Endothelial cell of umbilical vein (primary cell): ENCODE data around the gene HDAC11. TPM values are rescaled to one million over a fixed set of nuclear protein-coding genes. Genes with fewer than 3 reads are reported as not detected.

Source experiments
- BruUV-seq: library from RNA; stranded (reverse); fragments of 400-500 nt; replicated peaks from 2 replicates; lab custom pipeline; 2021; lab: Mats Ljungman, UMichigan
- CTCF ChIA-PET: fragments of 300-600, 350-600 bp; sonication (Branson Sonifier 250); formaldehyde crosslinking; loops from one replicate; lab custom pipeline; 2021; ENCODE audit warnings: antibody characterized with exemption, inconsistent platforms; lab: Charles Lee
- POLR2A ChIA-PET: fragments of 300-600, 350-600 bp; sonication (Branson Sonifier 250); formaldehyde crosslinking; loops from one replicate; lab custom pipeline; 2021; ENCODE audit warnings: antibody characterized with exemption, inconsistent platforms; lab: Charles Lee
- DNase-seq: peaks from one replicate; pipeline ENCODE4 v3.0.0-alpha.2; 2011; ENCODE audit warnings: low read depth, low spot score
- FAIRE-seq: peaks from 2 replicates; lab custom pipeline; 2011; peaks lifted over from hg19 to GRCh38; lab: Jason Lieb, UNC
- H2AFZ ChIP-seq: 2 replicates; pipeline ENCODE4 v1.6.0; 2012; ENCODE audit warnings: low read depth, low read length, control low read depth, inconsistent platforms
- H3K27ac ChIP-seq: 2 replicates; pipeline ENCODE4 v1.5.1; 2011; ENCODE audit warnings: low read depth, mild to moderate bottlenecking, control low read depth, low read length, moderate library complexity; ENCODE audit not compliant: insufficient read depth
- H3K27me3 ChIP-seq, 2 experiments: 2 replicates each; pipeline versions ENCODE4 v1.6.0 to v1.6.1; 2011; ENCODE audit warnings: low read length in 2 of 2, mixed read lengths in 1 of 2; ENCODE audit not compliant: control insufficient read depth in 2 of 2, insufficient read depth in 2 of 2
- H3K36me3 ChIP-seq, 2 experiments: 2 replicates in 1 of 2; 3 replicates in 1 of 2; pipeline ENCODE4 v1.5.1; 2011; ENCODE audit warnings: low read length in 2 of 2, mild to moderate bottlenecking in 1 of 2, moderate library complexity in 1 of 2; ENCODE audit not compliant: control insufficient read depth in 2 of 2, insufficient read depth in 2 of 2; ENCODE audit errors: extremely low read depth in 1 of 2
- H3K4me1 ChIP-seq: 3 replicates; pipeline ENCODE4 v1.5.1; 2011; ENCODE audit warnings: mild to moderate bottlenecking, low read length; ENCODE audit not compliant: control insufficient read depth, insufficient read depth; ENCODE audit errors: extremely low read depth
- H3K4me2 ChIP-seq: 2 replicates; pipeline ENCODE4 v1.6.1; 2011; ENCODE audit warnings: low read length, control low read depth, mixed read lengths; ENCODE audit not compliant: insufficient read depth
- H3K4me3 ChIP-seq, 3 experiments: fragments of 200-600 bp in 1 of 3; sonication (generic), shearing (Covaris generic) in 1 of 3; replicated peaks in 1 of 3; 2 replicates each; pipeline ENCODE4 v1.5.1; 2011 to 2016; ENCODE audit warnings: control low read depth in 3 of 3, low read length in 3 of 3, mild to moderate bottlenecking in 2 of 3, inconsistent platforms in 1 of 3, low read depth in 1 of 3, moderate library complexity in 1 of 3; ENCODE audit not compliant: insufficient read depth in 1 of 3
- H3K79me2 ChIP-seq: 2 replicates; pipeline ENCODE4 v1.6.0; 2012; ENCODE audit warnings: low read length, inconsistent platforms; ENCODE audit not compliant: control insufficient read depth, insufficient read depth
- H3K9ac ChIP-seq: replicated peaks from 2 replicates; pipeline ENCODE3; 2011; ENCODE audit warnings: low read length, control low read depth; ENCODE audit not compliant: insufficient read depth; ENCODE audit errors: extremely low read depth
- H3K9me1 ChIP-seq: replicated peaks from 3 replicates; pipeline ENCODE4 v1.6.0; 2011; ENCODE audit warnings: mild to moderate bottlenecking, low read length; ENCODE audit not compliant: control insufficient read depth, insufficient read depth; ENCODE audit errors: extremely low read depth
- H3K9me3 ChIP-seq: replicated peaks from 2 replicates; pipeline ENCODE4 v1.5.1; 2012; ENCODE audit warnings: low read length, inconsistent platforms; ENCODE audit not compliant: control insufficient read depth, insufficient read depth
- H4K20me1 ChIP-seq: replicated peaks from 2 replicates; pipeline ENCODE3; 2011; ENCODE audit warnings: mild to moderate bottlenecking, low read length; ENCODE audit not compliant: control insufficient read depth, insufficient read depth; ENCODE audit errors: extremely low read depth
- CTCF ChIP-seq, 2 donors: IDR thresholded peaks; 1 replicate in 1 of 2; 2 replicates in 1 of 2; pipeline ENCODE4 v1.5.1; 2011; ENCODE audit warnings: low read length in 2 of 2, mild to moderate bottlenecking in 2 of 2, moderate library complexity in 2 of 2, control low read depth in 1 of 2, inconsistent platforms in 1 of 2, low read depth in 1 of 2; ENCODE audit not compliant: insufficient read depth in 1 of 2; ENCODE audit errors: extremely low read depth in 1 of 2
- EZH2 ChIP-seq: IDR thresholded peaks from 2 replicates; pipeline ENCODE4 v1.6.1; 2012; ENCODE audit warnings: borderline replicate concordance, low read depth, mild to moderate bottlenecking, moderate library complexity, low read length, inconsistent platforms; ENCODE audit not compliant: severe bottlenecking
- FOS ChIP-seq: IDR thresholded peaks from 2 replicates; pipeline ENCODE4 v1.6.1; 2011; ENCODE audit warnings: mild to moderate bottlenecking, low read length, moderate library complexity, borderline replicate concordance; ENCODE audit not compliant: insufficient read depth
- GATA2 ChIP-seq: IDR thresholded peaks from 2 replicates; pipeline ENCODE4 v1.7.0; 2011; ENCODE audit warnings: low read depth, mild to moderate bottlenecking, moderate library complexity, mixed read lengths, low read length; ENCODE audit not compliant: insufficient read length, insufficient read depth
- JUN ChIP-seq: IDR thresholded peaks from 2 replicates; pipeline ENCODE4 v1.6.1; 2011; ENCODE audit warnings: borderline replicate concordance, low read depth; ENCODE audit not compliant: insufficient read length, insufficient read depth
- MAX ChIP-seq: IDR thresholded peaks from 2 replicates; pipeline ENCODE4 v1.6.1; 2011; ENCODE audit not compliant: insufficient read depth, insufficient read length
- MYC ChIP-seq: IDR thresholded peaks from one replicate; pipeline ENCODE4 v1.6.1; 2011; ENCODE audit warnings: mild to moderate bottlenecking, low read depth, low read length
- POLR2A ChIP-seq: IDR thresholded peaks from 2 replicates; pipeline ENCODE4 v1.6.1; 2012; ENCODE audit warnings: low read depth, mild to moderate bottlenecking, control low read depth, low read length
- POLR2AphosphoS5 ChIP-seq: IDR thresholded peaks from 2 replicates; pipeline ENCODE4 v1.6.1; 2012; ENCODE audit warnings: low read depth, mild to moderate bottlenecking, control low read depth, low read length, moderate library complexity; ENCODE audit not compliant: insufficient read depth
- dilution Hi-C: fragments of 300-500 bp; cut with MboI; formaldehyde crosslinking; loops from one replicate; pipeline ENCODE4 v1.15.0; 2019; ENCODE audit warnings: low sequenced_read_pairs; ENCODE audit not compliant: extremely low pct_ligation_motif_present
- intact Hi-C: fragments of 100-400 bp; cut with micrococcal nuclease; formaldehyde crosslinking; loops from one replicate; pipeline ENCODE4 v1.10.0; 2022
- polyA plus RNA-seq, 4 experiments: library from polyadenylated mRNA; depleted of rRNA in 3 of 4; stranded (reverse) in 3 of 4; unstranded in 1 of 4; fragments of >200 nt; gene quantifications; 2 replicates each; pipeline versions ENCODE4 v1.2.1 to v1.2.3, GENCODE V29; 2011 to 2012; ENCODE audit warnings: missing spikeins in 1 of 4
- total RNA-seq: library from RNA; stranded (reverse); gene quantifications from 2 replicates; pipeline ENCODE4 v1.2.3, GENCODE V29; 2021

Gene HDAC11
- total and polyA plus RNA-seq, 2 donors (not counting 3 experiments of a cell fraction or from before 2014, with no cell fraction given): 6.8 to 8.8 TPM

- FAIRE-seq (no peak), DNase-seq (no peak)
- H3K9ac ChIP-seq: no peak overlapping the region
- H3K4me2 ChIP-seq: no peak overlapping the region
- H4K20me1 ChIP-seq: no peaks in the 10 kb centered on the region
- intact Hi-C loops (no loop called here), dilution Hi-C loops (no loop called here)
- H3K27ac ChIP-seq: no peak overlapping the region
- H3K4me1 ChIP-seq: no peaks in the 10 kb centered on the region
- H3K9me3 ChIP-seq: no peaks in the 10 kb centered on the region
- H3K4me3 ChIP-seq: no peak overlapping the region
- no peaks in the 10 kb centered on the region for H3K27me3 ChIP-seq
- ChIA-PET POLR2A (no interaction called here), CTCF (interaction anchor here (1.4 to 3.0 kb wide), 3 partner anchors 13 to 149 kb away, joined by 5 to 27 read pairs (median 15); no protein-coding TSS in a partner anchor)
- H3K9me1 ChIP-seq: no peaks in the 10 kb centered on the region
- H3K36me3 ChIP-seq: no peaks in the 10 kb centered on the region
- TF ChIP-seq JUN (no peak), POLR2AphosphoS5 (no peak), POLR2A (no peak), MAX (no peak), EZH2 (no peak), MYC (no peak), GATA2 (no peak), CTCF (IDR thresholded peaks at IDR 0.05; ENCODE audit: extremely low read depth in 1 of 2, insufficient read depth in 1 of 2, low read depth in 1 of 2, low read length in 2 of 2) (no peak), FOS (no peak)
- no peaks in the 10 kb centered on the region for H3K79me2 ChIP-seq
- no peak overlapping the region for H2AFZ ChIP-seq
- BruUV-seq: no TSS peak
Observed at GRCh38 chr3:13508496-13508895, 28.4 kb downstream of the HDAC11 start.
